Keratinocyte (primary cell): ENCODE data around the gene TP53AIP1.

Experiments
- EZH2 ChIP-seq: IDR thresholded peaks from one replicate; pipeline ENCODE4 v1.6.1; 2012; ENCODE audit warnings: inconsistent platforms, mild to moderate bottlenecking, low read length, moderate library complexity
- TF ChIP-seq, protein P1 (sequence below), 3 experiments: IDR thresholded peaks in 1 of 3; conservative IDR thresholded peaks in 1 of 3; optimal IDR thresholded peaks in 1 of 3; 2 replicates in 2 of 3; 3 replicates in 1 of 3; pipeline versions ENCODE3 to v1.5.1; 2011; ENCODE audit warnings: low read length in 3 of 3, mild to moderate bottlenecking in 3 of 3, moderate library complexity in 2 of 3, control low read depth in 1 of 3, inconsistent platforms in 1 of 3; ENCODE audit not compliant: insufficient read depth in 2 of 3; ENCODE audit errors: extremely low read depth in 1 of 3

- TF ChIP-seq, protein P1, sequence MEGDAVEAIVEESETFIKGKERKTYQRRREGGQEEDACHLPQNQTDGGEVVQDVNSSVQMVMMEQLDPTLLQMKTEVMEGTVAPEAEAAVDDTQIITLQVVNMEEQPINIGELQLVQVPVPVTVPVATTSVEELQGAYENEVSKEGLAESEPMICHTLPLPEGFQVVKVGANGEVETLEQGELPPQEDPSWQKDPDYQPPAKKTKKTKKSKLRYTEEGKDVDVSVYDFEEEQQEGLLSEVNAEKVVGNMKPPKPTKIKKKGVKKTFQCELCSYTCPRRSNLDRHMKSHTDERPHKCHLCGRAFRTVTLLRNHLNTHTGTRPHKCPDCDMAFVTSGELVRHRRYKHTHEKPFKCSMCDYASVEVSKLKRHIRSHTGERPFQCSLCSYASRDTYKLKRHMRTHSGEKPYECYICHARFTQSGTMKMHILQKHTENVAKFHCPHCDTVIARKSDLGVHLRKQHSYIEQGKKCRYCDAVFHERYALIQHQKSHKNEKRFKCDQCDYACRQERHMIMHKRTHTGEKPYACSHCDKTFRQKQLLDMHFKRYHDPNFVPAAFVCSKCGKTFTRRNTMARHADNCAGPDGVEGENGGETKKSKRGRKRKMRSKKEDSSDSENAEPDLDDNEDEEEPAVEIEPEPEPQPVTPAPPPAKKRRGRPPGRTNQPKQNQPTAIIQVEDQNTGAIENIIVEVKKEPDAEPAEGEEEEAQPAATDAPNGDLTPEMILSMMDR (optimal IDR thresholded peaks at IDR 0.05 in 1 of 3, IDR thresholded peaks at IDR 0.05 in 1 of 3, conservative IDR thresholded peaks at IDR 0.05 in 1 of 3; ENCODE audit: extremely low read depth in 1 of 3, insufficient read depth in 2 of 3, low read length in 3 of 3): no peak
- TF ChIP-seq EZH2: no peak
Measured at GRCh38 chr11:128929991-128930390, 12.7 kb downstream of the TP53AIP1 start.
